Stimulated activated CD8-positive, alpha-beta memory T cell treated with anti-CD3 and anti-CD28 coated beads, Interleukin-4, amount 100 ng/mL, for 24 hours (primary cell): ENCODE results near the gene SAP30BP.

Source experiments
- DNase-seq: peaks from one replicate; pipeline ENCODE4 v3.0.0-alpha.2; 2020; ENCODE audit warnings: low read depth

SAP30BP gene

DNA sequence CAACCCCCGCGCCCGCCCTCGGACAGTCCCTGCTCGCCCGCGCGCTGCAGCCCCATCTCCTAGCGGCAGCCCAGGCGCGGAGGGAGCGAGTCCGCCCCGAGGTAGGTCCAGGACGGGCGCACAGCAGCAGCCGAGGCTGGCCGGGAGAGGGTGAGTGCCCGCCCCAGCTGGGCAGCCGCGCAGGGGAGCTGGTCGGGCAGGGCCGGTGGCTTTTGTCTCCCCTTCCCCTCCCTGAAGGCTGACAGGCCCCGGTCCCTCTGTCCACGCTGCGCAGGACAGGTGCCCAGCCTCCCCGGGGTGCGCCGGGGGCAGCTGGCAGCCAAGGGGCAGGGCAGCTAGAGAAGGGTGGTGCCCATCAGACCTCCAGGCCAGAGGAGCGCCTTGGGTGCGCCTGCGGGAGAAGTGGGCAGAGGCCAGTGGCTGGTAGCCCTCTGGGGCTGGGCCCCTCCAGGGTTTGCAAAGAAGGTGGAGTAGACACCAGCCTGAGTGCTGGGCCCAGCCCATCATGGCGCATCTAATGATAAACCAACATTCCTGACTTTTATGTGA, 54.4 kb downstream of the SAP30BP start:
- no peak for DNase-seq

DNA sequence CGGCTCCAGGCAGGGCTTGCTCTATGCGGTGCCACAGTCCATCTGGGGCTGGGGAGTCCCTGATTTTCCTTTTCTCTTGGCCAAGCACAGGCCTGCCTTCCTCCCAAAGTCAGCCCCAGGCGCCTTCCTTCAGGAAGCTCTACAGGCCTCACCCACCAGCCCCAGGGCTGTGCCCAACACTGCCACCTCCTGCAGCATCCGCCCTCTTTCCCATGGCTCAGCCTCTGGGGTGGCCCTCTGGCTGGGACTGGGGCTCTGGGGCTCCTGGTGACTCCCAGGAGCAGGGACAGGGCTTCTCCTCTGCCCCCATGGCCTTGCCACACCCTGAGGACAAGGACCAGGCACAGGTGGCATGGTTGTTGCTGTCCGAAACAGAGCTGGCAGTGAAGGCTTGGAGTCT, 54.9 kb downstream of the SAP30BP start:
- DNase-seq: no peak

DNA sequence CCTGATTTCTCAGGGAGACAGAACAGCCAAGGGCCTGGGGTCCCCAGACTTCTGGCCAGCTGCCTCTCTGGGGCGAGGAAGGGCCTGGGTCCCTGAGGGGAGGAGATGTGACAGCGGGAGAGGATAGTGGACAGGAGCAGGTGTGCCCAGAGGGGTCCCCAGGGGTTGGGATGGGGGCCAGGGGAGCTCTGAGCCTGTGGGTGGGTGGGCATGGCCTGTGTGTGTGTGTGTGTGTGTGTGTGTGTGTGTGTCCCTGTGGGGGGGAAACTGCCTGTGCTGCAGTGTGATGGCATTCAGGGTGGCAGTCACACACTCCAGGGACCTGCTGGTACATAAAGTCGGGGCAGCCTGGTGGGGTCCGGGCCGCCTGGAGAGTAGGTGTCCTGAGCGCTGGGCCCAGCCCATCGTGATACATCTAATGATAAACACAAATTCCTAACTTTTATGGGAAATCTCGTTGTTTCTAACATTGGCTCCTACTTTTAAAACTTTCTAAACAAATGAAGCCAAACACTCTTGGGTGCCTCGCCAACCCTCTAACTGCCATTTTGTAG, 55.5 kb downstream of the SAP30BP start:
- DNase-seq: no peak

DNA sequence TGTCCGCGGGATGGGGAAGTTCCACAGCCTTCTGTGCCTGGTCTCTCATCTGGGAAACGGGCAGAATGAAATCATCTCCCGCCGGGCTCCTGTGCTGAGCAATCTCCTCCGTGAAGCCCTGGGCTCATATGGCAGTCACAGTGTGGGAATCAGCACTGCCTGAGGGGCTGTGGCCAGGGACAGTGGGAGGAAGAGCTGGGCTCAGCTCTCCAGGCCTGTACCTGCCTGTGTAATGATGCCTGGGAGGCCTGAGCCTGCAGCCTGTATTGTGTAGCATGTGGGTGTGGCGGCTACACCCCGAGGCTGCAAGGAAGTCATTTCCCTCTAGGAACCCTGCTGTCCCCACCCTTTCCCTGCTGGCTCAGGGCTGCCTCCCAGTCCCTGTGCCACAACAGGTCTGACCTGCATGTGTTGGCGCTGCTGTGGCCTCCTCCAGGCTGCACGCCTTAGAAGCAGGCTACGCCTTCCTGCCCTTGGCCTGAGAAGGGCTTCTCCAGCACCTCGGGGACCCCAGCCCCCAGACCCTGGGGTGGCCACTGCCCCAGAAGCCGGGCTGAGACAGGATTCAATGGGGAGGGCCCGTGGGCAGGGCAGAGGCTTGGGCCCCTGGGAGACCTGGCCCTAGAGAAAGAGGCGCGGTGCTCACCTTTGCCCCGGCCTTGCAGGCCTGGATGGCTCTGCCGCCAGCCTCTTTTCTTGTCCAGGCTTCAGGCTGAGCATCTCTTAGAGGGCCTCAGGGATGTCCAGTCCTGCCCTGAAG, 56.2 kb downstream of the SAP30BP start:
- no peak for DNase-seq

DNA sequence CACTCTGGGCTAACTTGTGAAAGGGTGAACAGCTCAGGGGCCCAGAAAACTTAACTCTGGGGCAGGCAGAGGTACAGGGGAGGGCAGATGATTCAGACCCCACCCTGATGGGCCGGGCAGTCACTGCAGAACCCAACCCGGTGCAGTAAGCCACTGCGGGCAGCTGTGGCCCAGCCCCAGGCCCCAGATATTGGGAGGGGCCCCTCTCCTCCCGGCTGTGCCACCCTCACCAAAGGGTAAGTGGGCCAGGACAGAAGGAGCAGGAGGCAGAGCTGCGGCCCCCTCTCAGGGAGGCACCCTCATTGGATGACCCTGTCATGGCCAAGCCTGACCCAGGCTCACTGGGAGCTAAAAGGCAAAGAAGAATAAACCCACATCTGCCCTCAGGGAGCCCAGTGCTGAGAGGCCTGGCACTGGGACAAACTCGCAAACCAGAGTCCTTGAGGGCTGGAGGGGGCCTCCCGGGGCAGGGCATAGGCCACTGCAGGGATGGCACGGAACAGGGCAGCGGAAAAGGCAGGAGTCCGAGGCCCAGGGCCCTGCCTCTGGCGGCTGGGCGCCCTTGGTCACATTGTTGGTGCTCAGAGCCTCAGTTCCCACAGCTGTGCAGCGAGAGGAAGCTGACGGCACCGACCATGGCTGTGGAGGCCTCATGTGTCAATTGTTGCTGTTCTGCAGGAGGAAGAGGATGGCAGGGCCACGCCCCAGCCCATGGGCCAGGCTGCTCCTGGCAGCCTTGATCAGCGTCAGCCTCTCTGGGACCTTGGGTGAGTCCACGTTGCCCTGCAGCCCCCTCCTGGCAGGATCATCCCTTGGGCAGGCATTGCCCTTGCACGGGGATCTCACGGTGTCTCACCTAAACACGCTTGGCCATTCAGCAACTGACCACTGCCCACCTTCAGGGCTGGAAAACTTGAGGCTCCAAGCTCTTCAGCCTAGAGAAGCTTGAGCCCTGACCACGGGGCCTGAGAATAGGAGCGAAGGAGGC, 57.2 kb downstream of the SAP30BP start:
- no peak for DNase-seq

DNA sequence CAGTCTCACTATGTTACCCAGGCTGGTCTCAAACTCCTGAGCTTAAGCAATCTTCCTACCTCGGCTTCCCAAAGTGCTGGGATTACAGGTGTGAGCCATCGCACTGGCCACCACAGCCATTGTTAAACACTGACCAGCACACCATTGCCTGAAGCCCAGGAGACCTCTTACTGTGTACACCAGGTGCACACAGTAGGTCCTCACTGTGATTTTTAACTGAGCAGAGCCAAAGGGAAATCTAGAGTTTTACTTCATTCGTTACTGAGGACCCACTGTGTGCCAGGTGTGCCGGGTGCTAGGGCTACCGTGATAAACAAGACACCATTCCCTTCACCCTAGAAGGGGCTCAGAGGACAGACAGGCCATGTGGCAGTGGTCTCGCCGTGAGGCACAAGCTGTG, 58.4 kb downstream of the SAP30BP start:
- no peak for DNase-seq

DNA sequence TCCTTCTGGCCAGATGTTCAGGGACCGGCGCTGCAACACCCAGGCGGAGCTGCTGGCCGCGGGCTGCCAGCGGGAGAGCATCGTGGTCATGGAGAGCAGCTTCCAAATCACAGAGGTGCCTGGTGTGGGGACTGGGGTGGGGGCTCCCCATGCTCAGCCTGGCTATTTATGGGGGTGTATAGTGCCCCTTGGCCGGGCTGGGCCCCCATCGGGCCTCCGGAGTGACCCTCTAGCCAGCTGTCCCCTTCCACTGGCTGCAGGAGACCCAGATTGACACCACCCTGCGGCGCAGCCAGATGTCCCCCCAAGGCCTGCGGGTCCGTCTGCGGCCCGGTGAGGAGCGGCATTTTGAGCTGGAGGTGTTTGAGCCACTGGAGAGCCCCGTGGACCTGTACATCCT, 60.3 kb downstream of the SAP30BP start:
- no peak for DNase-seq

DNA sequence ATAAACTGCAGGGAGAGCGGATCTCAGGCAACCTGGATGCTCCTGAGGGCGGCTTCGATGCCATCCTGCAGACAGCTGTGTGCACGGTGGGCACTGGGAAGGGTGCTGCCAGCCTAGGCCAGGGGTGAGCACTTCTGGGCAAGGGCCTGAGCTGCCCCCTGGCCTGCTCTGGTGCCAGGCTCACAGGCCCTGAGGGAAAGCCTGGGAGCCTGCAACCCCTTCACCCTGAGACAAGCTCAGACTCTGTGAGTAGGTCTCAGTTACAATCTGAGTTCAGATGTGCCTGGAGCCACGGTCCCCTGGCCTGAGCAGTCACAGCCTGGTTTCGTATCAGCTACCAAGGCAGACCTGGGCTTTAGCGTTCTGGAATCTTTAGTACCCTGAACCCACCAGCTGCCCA, 62.2 kb downstream of the SAP30BP start:
- no peak for DNase-seq

DNA sequence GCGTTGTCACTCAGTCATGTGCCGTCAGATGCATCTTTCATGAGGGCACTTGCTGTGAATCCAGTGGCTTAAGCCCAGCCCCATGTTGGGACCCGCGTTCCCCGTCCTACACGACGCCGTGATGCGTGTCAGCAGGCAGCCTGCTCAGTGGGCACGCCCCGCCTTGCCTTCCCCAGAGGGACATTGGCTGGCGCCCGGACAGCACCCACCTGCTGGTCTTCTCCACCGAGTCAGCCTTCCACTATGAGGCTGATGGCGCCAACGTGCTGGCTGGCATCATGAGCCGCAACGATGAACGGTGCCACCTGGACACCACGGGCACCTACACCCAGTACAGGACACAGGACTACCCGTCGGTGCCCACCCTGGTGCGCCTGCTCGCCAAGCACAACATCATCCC, 62.9 kb downstream of the SAP30BP start:
- no peak for DNase-seq

DNA sequence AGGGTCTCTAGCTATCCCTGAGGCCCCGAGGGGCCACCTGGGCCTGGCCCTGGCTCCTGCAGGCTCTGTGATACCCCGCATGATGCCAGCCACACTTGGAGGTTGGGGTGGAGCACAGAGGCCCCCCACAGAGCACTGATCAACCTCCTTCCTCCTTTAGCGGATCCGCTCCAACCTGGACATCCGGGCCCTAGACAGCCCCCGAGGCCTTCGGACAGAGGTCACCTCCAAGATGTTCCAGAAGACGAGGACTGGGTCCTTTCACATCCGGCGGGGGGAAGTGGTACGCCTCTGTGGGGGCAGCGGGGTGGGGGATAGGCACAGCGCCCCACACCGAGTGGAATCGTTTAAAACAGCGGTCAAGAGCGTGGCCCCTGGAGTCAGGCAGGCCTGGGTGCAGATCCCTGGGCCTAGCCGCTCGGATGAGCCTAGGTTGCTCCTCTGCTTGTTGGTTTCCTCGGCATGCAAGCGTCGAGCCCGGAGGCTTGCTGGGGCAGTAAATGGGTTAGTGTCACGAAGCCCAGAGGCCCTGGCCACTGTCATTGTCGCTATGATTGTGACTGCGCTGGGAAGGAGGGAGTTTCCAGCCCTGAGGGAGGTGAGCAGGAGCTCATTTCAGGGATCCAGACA, 64.1 kb downstream of the SAP30BP start:
- DNase-seq: no peak

DNA sequence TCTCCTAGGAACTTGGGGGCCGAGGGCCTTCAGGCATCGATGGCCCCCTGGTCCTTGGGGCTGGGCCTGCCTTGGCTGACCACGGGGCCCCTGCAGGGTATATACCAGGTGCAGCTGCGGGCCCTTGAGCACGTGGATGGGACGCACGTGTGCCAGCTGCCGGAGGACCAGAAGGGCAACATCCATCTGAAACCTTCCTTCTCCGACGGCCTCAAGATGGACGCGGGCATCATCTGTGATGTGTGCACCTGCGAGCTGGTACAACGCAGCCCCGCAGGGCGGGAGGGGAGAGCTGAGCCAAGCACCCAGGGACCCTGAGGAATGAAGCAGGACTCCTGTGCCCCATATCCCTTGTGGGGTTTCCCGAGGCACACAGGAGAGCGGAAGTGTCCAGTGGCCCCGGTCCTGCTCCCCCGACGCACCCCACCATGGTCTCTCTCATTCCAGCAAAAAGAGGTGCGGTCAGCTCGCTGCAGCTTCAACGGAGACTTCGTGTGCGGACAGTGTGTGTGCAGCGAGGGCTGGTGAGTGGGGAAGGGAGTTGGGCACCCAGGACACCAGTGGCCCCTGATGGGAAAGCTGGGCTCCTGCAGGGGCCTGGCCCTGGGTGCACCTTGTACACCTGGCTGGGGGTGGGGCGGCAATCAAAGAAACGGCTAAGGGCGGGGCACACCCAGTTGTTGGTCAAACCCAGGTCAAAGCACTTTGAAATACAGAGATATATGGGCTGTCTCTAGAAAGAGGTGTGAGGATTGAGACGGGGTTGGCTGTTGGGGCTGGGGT, 64.8 kb downstream of the SAP30BP start:
- no peak for DNase-seq

DNA sequence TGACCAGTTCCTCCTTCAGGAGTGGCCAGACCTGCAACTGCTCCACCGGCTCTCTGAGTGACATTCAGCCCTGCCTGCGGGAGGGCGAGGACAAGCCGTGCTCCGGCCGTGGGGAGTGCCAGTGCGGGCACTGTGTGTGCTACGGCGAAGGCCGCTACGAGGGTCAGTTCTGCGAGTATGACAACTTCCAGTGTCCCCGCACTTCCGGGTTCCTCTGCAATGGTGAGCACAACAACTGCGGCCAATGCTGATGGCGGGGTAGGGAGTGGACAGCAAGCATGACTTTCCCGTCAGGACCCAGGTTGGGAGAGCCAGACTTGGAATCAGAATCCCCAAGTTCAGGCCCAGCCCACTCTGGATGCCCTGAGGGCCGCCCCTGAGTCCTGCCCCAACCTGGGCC, 66.3 kb downstream of the SAP30BP start:
- no peak for DNase-seq

DNA sequence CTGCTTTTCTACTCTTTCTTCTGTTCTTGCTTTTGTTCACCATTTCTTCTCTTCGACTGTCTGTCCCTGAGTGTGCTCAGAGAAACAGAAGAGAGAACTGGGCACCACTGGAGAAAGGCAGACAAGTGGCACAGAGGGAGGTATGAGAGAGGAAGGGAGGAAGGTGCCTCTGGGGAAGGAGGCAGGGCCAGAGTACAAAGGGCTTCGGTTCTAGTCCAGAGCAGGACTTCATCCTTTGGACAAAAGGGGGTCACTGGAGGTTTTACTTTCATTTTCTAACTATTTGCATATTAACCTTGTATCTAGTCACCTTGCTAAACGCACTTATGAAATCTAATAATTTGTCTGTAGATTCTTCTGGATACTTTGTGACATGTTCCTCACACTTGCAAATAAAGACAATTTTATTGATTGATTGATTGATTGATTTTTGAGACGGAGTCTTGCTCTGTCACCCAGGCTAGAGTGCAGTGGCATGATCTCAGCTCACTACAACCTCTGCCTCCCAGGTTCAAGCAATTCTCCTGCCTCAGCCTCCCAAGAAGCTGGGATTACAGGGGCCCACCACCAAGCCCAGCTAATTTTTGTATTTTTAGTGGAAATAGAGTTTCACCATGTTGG, 67.6 kb downstream of the SAP30BP start:
- no peak for DNase-seq

DNA sequence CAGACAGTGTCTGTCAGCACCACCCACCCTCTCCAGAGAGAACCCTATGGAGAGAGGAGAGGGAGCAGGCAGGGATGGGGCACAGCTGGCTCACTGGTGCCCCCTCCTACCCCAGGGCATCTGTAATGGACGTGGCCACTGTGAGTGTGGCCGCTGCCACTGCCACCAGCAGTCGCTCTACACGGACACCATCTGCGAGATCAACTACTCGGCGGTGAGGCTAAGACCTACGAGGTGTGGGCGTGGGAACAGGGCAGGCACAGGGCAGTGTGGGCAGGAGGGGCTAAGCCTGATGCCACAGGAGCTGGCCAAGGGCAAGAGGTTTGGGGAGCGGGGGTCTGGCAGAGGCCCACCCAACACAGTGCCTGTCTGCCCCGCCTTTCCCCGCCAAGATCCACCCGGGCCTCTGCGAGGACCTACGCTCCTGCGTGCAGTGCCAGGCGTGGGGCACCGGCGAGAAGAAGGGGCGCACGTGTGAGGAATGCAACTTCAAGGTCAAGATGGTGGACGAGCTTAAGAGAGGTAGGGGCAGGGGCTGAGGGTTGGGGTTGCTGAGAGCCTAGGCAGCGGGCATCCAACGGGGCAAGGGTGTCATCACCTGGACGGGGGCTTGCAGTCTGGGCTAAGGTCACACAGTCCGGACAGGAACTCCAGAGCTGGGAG, 69.2 kb downstream of the SAP30BP start:
- DNase-seq: no peak

DNA sequence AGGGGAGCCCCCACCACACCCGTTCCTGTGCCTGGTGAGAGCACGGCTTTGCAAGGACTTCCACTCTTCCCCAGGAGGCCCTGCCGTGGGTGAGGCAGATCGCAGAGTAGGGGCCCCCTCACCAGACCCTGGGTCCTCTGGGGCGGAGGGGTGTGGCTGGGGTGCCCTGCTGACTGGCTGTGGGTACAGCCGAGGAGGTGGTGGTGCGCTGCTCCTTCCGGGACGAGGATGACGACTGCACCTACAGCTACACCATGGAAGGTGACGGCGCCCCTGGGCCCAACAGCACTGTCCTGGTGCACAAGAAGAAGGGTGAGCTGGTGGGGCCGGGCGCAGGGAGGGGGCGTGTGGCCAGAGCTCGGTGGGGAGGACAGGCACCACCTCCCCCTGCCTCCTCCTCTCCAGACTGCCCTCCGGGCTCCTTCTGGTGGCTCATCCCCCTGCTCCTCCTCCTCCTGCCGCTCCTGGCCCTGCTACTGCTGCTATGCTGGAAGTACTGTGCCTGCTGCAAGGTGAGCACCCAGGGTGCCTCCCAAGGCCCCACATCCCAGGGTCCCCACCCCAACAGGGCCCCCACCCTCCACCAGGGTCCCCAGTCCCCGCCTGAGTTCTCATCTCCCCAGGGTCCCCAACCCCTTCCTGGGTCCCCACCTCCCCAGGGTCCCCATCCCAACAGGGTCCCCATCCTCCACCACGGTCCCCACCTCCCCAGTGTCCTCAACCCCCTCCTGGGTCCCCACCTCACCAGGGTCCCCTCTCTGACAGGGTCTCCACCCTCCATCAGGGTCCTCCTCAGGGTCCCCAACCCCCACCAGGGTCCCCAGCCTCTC, 70.2 kb downstream of the SAP30BP start:
- no peak for DNase-seq

DNA sequence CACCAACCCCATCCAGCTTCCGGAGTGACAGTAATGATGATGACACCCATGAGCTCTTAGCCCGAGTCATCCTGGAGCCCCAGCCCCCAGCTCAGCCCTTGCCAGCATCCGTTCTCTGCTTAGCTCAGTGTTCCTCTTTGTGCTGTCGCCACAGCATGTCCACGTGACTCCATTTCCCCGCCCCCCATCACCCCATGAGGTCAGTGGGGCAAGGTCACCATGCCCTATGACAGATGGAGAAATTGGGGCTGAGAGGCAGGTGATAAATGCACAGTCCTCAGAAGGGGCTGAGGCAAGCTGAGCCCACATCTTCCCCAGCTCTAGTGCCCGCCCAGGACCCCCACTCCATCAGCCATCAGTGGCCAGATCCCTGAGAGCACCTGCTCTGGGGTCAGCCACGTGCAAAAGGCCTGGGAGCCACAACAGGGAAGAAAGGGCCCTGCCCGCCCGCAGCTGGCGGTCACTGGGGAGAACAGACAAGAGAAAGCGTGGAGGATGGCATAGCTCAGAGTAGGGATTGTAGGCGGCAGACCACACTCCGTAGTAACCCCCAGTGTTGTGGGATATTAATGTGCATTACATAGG, 71.2 kb downstream of the SAP30BP start:
- DNase-seq: no peak

DNA sequence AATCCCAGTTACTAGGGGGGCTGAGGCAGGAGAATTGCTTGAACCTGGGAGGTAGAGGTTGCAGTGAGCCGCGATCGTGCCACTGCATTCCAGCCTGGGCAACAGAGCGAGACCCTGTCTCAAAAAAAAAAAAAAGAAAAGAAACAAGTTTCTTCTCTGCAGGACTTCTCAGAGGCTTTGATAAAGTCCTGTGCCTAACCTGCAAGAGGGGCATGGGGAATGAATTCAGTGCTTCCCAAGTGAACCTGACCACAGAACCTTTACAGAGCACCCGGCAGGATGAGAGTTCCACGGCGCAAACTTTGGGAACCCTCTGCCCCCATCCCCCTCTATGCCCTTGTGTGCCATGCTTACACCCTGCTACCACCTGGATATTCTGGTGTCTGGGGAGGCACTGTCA, 72.0 kb downstream of the SAP30BP start:
- DNase-seq: no peak

DNA sequence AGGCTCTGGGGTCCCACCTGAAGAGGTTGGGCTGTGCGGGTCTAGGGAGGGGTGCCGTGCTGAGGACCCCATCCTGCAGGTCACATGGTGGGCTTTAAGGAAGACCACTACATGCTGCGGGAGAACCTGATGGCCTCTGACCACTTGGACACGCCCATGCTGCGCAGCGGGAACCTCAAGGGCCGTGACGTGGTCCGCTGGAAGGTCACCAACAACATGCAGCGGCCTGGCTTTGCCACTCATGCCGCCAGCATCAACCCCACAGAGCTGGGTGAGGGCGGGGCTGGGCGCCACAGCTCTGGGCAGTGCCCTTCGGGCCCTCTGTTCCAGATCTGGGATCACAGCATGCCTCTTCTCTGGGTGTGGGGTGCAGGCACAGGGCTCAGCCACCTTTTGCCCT, 72.7 kb downstream of the SAP30BP start:
- DNase-seq: no peak

DNA sequence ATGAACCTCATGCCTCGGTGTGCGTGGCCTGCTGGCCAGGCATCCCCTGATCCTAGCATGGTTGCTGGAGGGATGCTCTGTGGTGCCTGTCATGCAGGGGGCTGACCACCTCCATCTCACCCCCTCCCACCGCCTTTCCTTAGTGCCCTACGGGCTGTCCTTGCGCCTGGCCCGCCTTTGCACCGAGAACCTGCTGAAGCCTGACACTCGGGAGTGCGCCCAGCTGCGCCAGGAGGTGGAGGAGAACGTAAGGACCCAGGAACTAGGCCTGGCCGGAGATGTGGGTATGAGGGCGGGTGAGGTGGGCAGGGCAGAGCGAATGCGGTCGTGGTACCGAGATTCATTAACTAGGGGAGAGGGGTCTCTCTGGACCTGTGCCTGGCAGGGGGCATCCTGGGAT, 73.1 kb downstream of the SAP30BP start:
- DNase-seq: no peak
